ENCODE results near the gene RAB8B. TPM values are rescaled to one million over a fixed set of nuclear protein-coding genes. Genes with fewer than 3 reads are reported as not detected.

The RAB8B gene
- total RNA-seq, 2 experiments from 2014 or later = 91.5 to 93.1 TPM

DNA sequence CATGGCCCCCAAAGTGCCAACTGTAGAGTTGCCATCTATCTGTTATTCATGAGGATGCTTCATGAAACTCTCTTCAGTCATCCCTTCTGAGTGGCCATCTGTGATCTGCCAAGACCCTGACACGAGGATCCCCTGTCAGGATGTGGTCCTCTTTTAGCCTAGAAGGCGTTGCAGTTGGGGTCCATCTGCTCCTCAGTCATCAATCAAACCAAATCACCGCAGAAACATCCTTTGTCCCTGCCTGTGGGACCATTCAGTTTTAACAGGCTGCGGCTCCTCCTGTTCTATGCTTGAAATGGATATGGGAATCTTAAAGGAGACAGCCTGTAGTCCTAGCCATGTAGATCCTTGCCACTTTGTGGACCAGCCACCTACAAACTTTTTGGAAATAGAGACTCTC lies 26.2 kb upstream of the RAB8B start:
- Mint-ChIP-seq H3K27me3 (ENCODE audit: low read depth) (no peaks in the 10 kb centered on the region), H3K4me1 (ENCODE audit: low read depth) (peaks cover 4% of the 10 kb centered on the region), H3K9me3 (no peaks in the 10 kb centered on the region), H3K4me3 (no peak overlapping the region), H3K36me3 (ENCODE audit: low read depth) (no peaks in the 10 kb centered on the region), H3K27ac (no peak overlapping the region)
- DNase-seq = no peak
- CTCF ChIA-PET = no interaction called here
- intact Hi-C loops (cut with micrococcal nuclease) = loop anchor here (10.0 kb wide), 1 partner anchor 242 kb away; no protein-coding TSS in a partner anchor

DNA sequence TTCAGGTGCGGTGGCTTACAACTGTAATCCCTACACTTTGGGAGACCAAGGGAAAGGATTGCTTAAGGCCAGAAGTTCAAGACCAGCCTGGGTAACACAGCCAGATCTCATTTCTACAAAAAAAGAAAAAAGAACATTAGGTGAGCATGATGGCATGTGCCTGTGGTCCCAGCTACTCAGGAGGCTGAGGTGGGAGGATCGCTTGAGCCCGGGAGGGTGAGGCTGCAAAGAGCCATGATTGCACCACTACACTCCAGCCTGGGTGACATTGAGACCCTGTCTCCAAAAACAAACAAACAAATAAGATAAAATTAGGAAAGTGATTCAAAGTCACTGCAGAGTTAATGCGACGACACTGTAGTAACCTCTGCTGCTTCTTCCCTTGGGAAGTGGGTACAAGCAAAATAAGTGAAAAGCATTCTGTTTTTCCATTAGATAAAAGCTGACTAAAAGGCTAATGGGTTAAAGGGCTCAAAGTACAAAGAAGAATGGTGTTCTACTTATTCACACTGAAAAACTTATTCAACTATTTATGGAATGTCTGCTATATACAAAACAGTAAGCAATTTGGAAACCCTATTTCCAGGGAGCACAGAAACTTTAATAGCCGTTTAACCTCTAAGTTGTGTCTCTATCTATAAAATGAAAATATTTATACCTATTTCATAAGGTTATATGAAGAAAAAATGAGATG lies 24.1 kb upstream of the RAB8B start:
- Mint-ChIP-seq H3K9me3 (no peaks in the 10 kb centered on the region), H3K4me1 (ENCODE audit: low read depth) (peaks cover 4% of the 10 kb centered on the region), H3K27me3 (ENCODE audit: low read depth) (no peaks in the 10 kb centered on the region), H3K4me3 (no peak overlapping the region), H3K36me3 (ENCODE audit: low read depth) (no peaks in the 10 kb centered on the region), H3K27ac (no peak overlapping the region)
- DNase-seq = no peak
- CTCF ChIA-PET = interaction anchor here (1.0 to 1.9 kb wide), 4 partner anchors 10 to 77 kb away, joined by 3 to 5 read pairs (median 5); no protein-coding TSS in a partner anchor
- intact Hi-C loops (cut with micrococcal nuclease) = loop anchor here (10.0 kb wide), 1 partner anchor 239 kb away; no protein-coding TSS in a partner anchor

DNA sequence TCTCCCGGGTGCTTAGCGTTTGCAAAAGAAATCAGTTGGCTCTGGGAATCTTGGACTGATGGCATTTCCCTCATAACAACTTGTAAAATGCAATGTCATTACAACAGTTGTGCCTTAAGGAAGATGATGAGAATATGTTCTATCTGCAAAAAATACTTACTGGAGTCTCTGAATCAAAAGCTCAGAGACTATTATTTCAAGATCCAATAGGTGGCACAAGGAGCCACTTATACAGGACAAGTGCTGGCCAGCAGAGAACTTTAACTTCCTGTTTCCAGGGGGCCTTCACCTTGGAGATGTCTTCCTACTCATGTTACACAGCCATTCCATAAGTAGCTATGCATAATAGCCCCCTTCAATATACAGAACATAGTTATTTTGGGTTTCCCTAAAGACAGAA lies 23.2 kb upstream of the RAB8B start:
- H3K27ac Mint-ChIP-seq = no peak overlapping the region
- no peaks in the 10 kb centered on the region for H3K36me3 Mint-ChIP-seq (ENCODE audit: low read depth)
- peaks cover 4% of the 10 kb centered on the region for H3K4me1 Mint-ChIP-seq (ENCODE audit: low read depth)
- no peak overlapping the region for H3K4me3 Mint-ChIP-seq
- no peaks in the 10 kb centered on the region for H3K27me3 Mint-ChIP-seq (ENCODE audit: low read depth)
- intact Hi-C loops (cut with micrococcal nuclease) = loop anchor here (2.0 to 10.0 kb wide), 2 partner anchors 123 to 239 kb away; no protein-coding TSS in a partner anchor
- CTCF ChIA-PET = interaction anchor here (0.6 to 1.9 kb wide), 11 partner anchors 10 to 132 kb away, joined by 3 to 5 read pairs (median 4); no protein-coding TSS in a partner anchor
- H3K9me3 Mint-ChIP-seq = no peaks in the 10 kb centered on the region
- DNase-seq = no peak

DNA sequence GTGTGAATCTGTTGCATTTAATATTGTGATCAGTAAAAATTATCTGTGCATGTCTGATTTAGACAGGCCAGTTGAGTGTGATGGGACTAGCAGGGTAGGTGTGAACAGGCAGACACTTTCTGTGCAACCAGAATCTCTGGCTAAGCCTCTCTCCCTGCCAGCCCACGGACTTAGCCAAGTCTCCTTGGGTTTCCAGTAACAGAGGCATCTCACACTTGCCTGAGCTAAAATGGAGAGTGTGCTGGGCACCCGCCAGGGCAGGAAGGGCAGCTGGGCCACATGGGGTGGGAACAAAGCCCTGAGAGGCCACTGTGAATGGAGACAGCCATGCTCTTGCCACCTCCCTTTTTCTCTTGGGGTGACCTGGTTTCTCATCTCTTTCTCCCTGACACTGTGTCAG lies 19.6 kb upstream of the RAB8B start:
- peaks cover 4% of the 10 kb centered on the region for H3K4me1 Mint-ChIP-seq (ENCODE audit: low read depth)
- no peak for DNase-seq
- H3K36me3 Mint-ChIP-seq (ENCODE audit: low read depth) = no peaks in the 10 kb centered on the region
- H3K27me3 Mint-ChIP-seq (ENCODE audit: low read depth) = no peaks in the 10 kb centered on the region
- H3K4me3 Mint-ChIP-seq = no peak overlapping the region
- CTCF ChIA-PET = interaction anchor here (0.5 to 0.6 kb wide), 2 partner anchors 110 to 196 kb away, joined by 3 to 4 read pairs; no protein-coding TSS in a partner anchor
- no peak overlapping the region for H3K27ac Mint-ChIP-seq
- H3K9me3 Mint-ChIP-seq = no peaks in the 10 kb centered on the region
- intact Hi-C loops (cut with micrococcal nuclease) = loop anchor here (10.0 kb wide), 1 partner anchor 235 kb away; no protein-coding TSS in a partner anchor

DNA sequence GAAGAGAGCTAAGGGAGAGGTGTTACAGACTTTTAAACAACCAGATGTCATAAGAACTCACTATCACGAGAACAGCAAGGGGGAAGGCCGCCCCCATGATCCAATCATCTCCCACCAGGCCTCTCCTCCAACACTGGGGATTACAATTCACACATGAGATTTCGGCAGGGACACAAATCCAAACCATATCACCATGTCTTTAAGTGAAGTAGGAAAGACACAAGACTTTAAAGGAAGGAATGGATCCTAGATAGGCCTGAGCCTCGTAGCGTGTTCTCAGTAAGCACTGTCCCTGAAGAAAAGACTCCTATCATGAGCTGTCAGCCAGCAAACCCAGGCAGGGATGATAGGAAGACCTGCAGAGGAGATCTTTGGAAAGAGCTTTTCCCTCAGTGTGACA lies 17.0 kb upstream of the RAB8B start:
- H3K36me3 Mint-ChIP-seq (ENCODE audit: low read depth) = no peaks in the 10 kb centered on the region
- DNase-seq = no peak
- H3K27ac Mint-ChIP-seq = no peak overlapping the region
- H3K9me3 Mint-ChIP-seq = no peaks in the 10 kb centered on the region
- H3K27me3 Mint-ChIP-seq (ENCODE audit: low read depth) = no peaks in the 10 kb centered on the region
- no peak overlapping the region for H3K4me3 Mint-ChIP-seq
- CTCF ChIA-PET = interaction anchor here (1.0 kb wide), 1 partner anchor 23 kb away, joined by 3 read pairs; no protein-coding TSS in a partner anchor
- intact Hi-C loops (cut with micrococcal nuclease) = no loop called here
- H3K4me1 Mint-ChIP-seq (ENCODE audit: low read depth) = peaks cover 12% of the 10 kb centered on the region

DNA sequence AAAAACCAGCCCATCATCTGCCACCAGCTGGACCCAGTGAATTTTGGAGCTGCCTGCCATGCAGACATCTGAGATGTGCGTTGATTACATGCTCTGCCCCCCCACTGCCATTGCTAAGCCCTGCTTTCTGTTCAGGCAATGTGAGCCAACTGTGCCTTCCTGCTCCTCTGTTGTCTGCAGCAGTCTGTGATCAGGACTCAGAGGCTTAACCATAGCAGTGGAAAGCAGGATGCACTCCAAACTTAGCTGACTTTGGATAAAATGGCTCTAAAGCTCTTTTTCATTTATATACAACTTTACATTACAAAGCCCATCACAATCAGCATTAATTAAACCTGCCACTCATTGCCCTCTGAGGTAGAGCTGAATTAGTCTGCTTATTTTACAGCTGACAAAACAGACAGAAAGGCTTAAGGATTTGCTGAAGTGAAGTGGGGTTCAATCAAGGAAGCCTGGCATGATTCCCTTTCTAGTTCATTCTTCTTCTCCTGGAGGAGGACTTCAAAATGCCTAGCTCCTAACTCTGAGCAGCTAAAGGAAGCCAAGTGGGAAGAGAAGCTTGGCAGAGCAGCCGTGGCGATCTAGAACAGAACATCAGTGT lies 16.5 kb upstream of the RAB8B start:
- H3K4me3 Mint-ChIP-seq = no peak overlapping the region
- no peaks in the 10 kb centered on the region for H3K27me3 Mint-ChIP-seq (ENCODE audit: low read depth)
- H3K9me3 Mint-ChIP-seq = no peaks in the 10 kb centered on the region
- no peaks in the 10 kb centered on the region for H3K36me3 Mint-ChIP-seq (ENCODE audit: low read depth)
- CTCF ChIA-PET = interaction anchor here (1.0 kb wide), 1 partner anchor 22 kb away, joined by 3 read pairs; no protein-coding TSS in a partner anchor
- H3K27ac Mint-ChIP-seq = no peak overlapping the region
- H3K4me1 Mint-ChIP-seq (ENCODE audit: low read depth) = peaks cover 18% of the 10 kb centered on the region
- intact Hi-C loops (cut with micrococcal nuclease) = no loop called here
- DNase-seq = no peak

DNA sequence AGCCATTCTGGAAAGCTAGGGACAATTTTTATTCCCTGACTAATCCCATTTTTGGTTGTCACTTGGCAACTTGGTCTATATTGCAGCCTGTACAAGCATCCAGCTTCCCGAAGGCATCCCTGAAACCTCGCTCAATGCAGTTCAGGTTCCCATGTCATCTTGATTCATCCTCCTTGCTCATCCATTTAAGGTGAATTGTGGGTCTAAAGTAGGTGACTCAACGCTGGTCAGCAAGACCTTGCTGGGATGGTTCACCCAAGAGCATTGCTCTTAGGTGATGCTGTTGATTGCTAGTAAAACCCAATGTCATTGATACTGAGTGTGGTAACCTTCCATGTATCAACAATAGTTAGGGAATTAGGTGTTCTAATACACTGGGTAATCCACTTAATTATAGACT lies 13.1 kb upstream of the RAB8B start:
- no peak overlapping the region for H3K4me3 Mint-ChIP-seq
- no peaks in the 10 kb centered on the region for H3K9me3 Mint-ChIP-seq
- no peaks in the 10 kb centered on the region for H3K27me3 Mint-ChIP-seq (ENCODE audit: low read depth)
- peaks cover 20% of the 10 kb centered on the region for H3K4me1 Mint-ChIP-seq (ENCODE audit: low read depth)
- no peaks in the 10 kb centered on the region for H3K36me3 Mint-ChIP-seq (ENCODE audit: low read depth)
- no peak for DNase-seq
- H3K27ac Mint-ChIP-seq = no peak overlapping the region
- CTCF ChIA-PET = interaction anchor here (0.6 to 1.1 kb wide), 2 partner anchors 10 to 83 kb away, joined by 4 to 5 read pairs; no protein-coding TSS in a partner anchor
- intact Hi-C loops (cut with micrococcal nuclease) = no loop called here

DNA sequence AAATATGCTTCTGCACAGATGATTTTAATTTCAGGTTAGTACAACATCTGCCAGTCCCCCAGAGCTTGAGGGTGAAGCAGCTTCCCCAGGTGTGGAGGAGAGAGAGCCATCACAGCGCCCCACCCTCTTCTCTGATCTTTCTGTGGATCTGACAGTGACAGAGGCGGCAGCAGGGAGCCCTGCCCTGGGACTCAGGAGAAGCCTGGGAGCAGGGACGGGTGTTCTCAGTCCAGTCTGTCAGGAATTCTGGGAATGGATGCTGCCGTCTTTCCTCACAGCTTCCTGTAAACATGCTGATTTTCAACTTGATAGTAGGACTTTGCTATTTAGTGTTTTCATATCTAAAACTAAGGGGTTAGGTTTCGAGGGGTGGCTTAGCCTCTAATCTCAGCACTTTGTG lies 11.4 kb upstream of the RAB8B start:
- Mint-ChIP-seq H3K9me3 (no peaks in the 10 kb centered on the region), H3K27me3 (ENCODE audit: low read depth) (no peaks in the 10 kb centered on the region), H3K4me1 (ENCODE audit: low read depth) (peaks cover 20% of the 10 kb centered on the region), H3K36me3 (ENCODE audit: low read depth) (no peaks in the 10 kb centered on the region), H3K27ac (no peak overlapping the region), H3K4me3 (no peak overlapping the region)
- no peak for DNase-seq
- intact Hi-C loops (cut with micrococcal nuclease) = no loop called here
- CTCF ChIA-PET = no interaction called here

DNA sequence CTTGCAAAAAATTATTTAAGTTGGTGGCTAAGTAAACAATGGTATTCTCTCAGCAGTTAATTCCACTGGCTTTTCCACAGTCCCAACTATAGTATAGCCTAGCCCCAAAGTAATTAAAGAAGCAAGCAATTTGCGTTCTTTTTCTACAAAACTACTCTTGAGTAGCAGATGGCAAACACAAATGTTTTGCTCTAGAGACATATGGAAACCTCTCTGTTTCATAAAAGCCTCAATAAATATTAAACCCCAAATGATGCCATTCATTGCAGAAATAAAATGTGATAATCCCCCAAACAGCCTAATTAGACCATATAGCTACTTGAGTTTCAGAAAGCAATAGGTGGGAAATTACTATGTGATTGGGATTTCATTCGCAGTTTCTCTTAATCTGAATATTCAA lies 8.7 kb upstream of the RAB8B start:
- Mint-ChIP-seq H3K4me1 (ENCODE audit: low read depth) (peaks cover 20% of the 10 kb centered on the region), H3K27ac (no peak overlapping the region), H3K4me3 (no peak overlapping the region), H3K9me3 (no peaks in the 10 kb centered on the region), H3K27me3 (ENCODE audit: low read depth) (no peaks in the 10 kb centered on the region), H3K36me3 (ENCODE audit: low read depth) (no peaks in the 10 kb centered on the region)
- intact Hi-C loops (cut with micrococcal nuclease) = no loop called here
- DNase-seq = no peak
- CTCF ChIA-PET = no interaction called here

DNA sequence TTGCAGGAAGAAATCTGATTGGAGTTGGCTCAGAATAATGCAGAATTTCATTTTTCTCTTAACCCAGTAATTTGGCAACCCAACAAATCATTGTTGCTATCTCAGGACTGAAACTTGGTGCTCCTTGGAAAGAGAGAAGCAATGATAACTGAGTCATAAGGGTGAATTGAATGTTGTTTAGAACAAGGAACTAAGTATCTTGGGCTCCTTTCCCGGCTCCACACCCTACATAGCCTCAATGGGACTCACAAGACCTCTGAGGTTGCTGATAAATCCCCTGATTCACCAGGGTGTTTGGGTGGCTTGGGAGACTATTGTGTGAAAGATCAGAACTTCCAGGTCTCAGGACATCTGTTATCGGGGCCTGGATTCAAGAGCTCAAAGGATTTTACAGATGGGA lies 7.8 kb upstream of the RAB8B start:
- no peaks in the 10 kb centered on the region for H3K27me3 Mint-ChIP-seq (ENCODE audit: low read depth)
- no peaks in the 10 kb centered on the region for H3K36me3 Mint-ChIP-seq (ENCODE audit: low read depth)
- H3K4me3 Mint-ChIP-seq = no peak overlapping the region
- CTCF ChIA-PET = no interaction called here
- H3K9me3 Mint-ChIP-seq = no peaks in the 10 kb centered on the region
- intact Hi-C loops (cut with micrococcal nuclease) = no loop called here
- H3K4me1 Mint-ChIP-seq (ENCODE audit: low read depth) = peaks cover 15% of the 10 kb centered on the region
- H3K27ac Mint-ChIP-seq = no peak overlapping the region
- DNase-seq = no peak

DNA sequence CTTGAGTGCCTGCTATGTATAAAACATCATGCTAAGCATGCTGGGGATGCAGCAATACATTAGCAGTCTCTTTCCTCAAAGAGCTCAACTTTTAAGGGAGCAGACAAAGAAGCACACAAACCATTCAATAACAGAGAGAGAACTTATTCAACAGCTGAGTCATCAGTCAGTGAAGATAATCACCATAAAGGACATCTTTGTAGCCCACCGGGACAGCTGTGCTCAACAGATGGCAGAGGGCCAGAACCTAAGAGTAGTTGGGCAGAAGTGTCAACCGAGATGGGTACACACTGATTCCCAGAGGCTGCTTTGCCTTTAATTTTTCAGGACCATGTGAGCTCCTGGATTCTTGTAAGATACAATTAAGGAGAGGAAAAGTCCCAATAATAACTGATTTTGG lies 4.2 kb upstream of the RAB8B start:
- H3K9me3 Mint-ChIP-seq = no peaks in the 10 kb centered on the region
- no peak for DNase-seq
- peaks cover 14% of the 10 kb centered on the region for H3K4me1 Mint-ChIP-seq (ENCODE audit: low read depth)
- peaks cover 3% of the 10 kb centered on the region for H3K36me3 Mint-ChIP-seq (ENCODE audit: low read depth)
- H3K4me3 Mint-ChIP-seq = no peak overlapping the region
- CTCF ChIA-PET = interaction anchor here (0.9 to 1.7 kb wide), 2 partner anchors 19 to 138 kb away, joined by 3 to 4 read pairs; no protein-coding TSS in a partner anchor
- intact Hi-C loops (cut with micrococcal nuclease) = no loop called here
- H3K27me3 Mint-ChIP-seq (ENCODE audit: low read depth) = no peaks in the 10 kb centered on the region
- no peak overlapping the region for H3K27ac Mint-ChIP-seq

DNA sequence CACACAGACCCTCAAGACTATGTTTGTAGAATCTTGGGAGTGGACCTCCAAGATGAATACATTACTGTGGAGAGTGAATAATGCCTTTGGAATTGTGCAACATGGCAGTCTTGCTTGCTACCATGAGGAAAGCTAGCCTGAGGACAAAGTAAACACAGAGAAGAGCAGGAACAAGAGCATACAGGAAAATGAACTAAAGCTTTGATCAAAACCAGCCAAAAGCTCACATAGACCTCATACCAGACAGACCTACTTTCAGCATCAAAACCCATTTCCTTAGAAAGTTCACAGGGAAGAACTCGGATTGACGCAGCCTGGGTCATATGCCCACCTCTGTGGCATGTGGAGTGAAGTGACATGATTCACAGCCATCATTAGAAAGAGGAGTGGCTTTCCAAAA lies 3.3 kb upstream of the RAB8B start:
- peaks cover 3% of the 10 kb centered on the region for H3K36me3 Mint-ChIP-seq (ENCODE audit: low read depth)
- H3K4me3 Mint-ChIP-seq = no peak overlapping the region
- intact Hi-C loops (cut with micrococcal nuclease) = no loop called here
- H3K27ac Mint-ChIP-seq = no peak overlapping the region
- H3K27me3 Mint-ChIP-seq (ENCODE audit: low read depth) = no peaks in the 10 kb centered on the region
- no peaks in the 10 kb centered on the region for H3K9me3 Mint-ChIP-seq
- no peak for DNase-seq
- CTCF ChIA-PET = interaction anchor here (1.7 kb wide), 1 partner anchor 19 kb away, joined by 4 read pairs; no protein-coding TSS in a partner anchor
- H3K4me1 Mint-ChIP-seq (ENCODE audit: low read depth) = peaks cover 14% of the 10 kb centered on the region

Data from activated naive CD4-positive, alpha-beta T cell treated with anti-CD3 and anti-CD28 coated beads for 36 hours (primary cell).